GM21360 (cell line): Measurements from ENCODE around the gene TIMP2.

Source experiments
- ATAC-seq: cut with Tn5 transposase; IDR thresholded peaks from one replicate; pipeline ENCODE4 v1.9.1; 2021; ENCODE audit warnings: mild to moderate bottlenecking, moderate library complexity; ENCODE audit not compliant: unreplicated experiment

The TIMP2 gene

DNA sequence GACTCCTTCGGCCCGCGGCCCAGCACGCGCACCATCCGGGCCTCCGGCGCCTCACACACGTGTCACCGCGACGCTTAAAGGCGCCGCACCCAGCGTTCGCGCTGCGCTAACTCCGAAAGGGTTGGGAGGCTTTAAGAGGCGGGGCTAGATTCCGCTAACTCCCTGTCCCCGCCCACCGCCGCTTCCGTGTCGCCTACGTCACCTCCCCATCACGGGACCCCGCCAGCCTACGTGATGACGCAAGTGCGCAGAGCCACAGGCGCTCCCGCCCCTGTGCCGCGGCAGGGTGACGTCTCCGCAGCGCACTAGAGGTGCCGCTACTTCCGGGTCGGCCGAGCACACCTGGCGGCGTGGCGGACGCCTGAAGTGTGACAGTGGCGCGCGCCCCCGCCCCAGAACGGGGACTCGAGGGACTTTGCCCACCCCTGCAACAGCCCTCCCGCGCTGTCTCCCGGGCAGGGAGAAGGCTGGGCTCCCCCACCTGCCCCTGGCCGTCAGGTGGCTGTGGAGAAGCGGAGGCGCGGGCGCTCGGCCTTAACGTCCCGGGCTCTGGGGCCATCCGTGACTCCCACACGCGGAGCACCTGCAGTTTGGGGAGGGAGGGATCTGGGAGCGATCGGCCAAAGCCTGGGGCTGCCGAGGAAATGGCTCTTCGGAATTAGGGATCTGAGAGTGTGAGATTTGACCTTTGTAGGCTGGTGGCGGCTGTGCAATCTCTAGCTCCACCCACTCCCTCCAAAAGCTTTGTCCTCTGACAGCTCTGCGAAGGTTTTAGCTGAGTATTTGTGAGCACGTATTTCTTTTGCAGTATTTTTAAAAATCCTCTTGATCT is 84.2 kb downstream of the TIMP2 start, which contains the start of gene USP36:
TSS of gene USP36 (minus strand) at position 35 of the 832 bp plus-strand sequence. CDS start 4,451 bp downstream, outside the sequence.
- peak; percentile 79 for ATAC-seq

DNA sequence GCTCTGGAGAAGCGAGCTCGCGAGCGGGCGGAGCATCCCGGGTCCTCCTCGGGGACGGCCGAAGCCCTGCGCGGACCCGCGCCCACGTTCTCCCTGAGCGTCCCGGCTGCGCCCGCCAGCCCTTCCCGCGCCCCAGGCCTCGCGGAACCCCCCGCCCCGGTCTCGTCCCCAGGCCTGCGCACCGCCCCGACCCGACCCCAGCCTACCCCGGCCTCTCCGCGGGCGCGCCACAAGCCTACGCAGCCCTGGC is 84.7 kb downstream of the TIMP2 start:
- no peak for ATAC-seq

DNA sequence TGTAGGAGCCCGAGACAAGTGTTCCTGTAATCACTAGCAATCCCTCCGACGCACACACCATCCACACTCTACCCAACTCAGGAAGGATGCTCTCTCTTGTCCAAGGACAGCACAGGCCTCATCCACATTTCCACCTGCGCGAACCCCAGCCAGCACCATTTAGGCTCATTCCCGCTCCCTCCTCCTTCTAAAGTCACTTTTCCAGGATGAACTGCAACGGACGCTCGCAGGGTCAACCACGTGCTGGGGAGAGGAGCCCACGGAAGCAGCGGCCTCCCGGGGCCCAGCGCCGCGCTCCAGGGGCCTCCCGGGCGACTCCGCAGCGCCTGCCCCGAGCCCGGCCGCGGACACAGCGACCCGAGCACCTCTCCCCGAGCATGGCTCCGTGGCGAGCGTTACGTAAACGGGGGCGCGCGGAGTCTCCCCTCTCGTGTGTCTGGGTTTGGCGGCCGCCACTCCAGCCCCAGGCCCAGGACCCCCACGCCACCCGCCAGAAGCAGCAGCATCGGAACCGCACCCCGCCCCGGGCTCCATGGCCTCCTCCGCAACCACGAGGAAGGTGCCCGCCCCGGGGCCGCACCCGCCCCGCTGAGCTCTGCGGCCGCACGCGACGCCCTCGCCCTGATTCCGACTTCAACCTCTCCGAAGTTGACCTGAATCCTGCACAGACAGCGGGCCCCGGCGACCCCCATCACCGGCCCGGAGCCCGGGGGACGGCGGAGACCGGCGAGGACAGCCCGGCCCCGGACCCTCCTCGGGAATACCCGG is 85.2 kb downstream of the TIMP2 start:
- peak; percentile 23 for ATAC-seq

DNA sequence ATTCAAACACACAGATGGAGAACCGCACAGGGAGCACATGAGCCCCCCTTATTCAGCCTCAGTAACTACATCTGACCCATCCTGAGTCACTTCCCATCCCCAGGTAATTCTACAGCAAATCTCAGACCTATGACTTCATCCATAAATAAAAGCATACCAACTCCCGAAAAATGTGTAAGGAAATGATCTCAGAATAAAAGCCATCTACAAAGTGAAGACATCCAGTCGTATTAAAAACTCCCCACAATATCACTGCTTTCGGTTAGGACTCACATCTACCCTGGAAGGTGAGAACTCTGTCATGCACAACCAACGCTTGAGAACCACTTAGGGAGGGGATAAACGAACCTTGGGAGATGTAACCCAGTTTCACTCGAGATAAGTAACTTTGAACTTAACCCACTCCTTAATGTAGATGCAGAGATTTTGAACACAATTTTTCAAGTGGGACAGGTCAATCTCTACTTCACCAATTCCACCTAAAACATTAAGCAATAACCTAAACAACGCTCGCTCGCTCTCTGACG is 85.9 kb downstream of the TIMP2 start:
- no peak for ATAC-seq

DNA sequence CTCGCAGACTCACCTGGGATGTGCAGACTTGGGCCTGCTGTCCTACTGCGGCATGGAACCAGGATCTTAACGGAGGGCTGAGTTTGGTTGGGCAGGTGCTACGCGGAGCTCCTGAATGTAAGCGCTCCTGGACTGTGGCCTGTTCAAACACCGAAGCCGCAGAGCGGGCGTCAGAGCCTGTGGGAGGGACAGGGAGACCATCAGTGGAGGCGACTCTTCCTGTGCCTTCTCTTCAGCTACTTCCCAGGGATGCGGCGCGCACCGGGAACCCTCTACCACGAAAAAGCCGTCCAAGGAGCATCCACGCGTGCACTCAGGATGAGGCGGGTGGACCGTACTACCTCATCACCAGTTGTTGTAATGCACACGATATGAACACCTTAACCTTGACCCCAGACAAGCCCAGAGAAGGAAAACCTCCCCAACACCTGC is 86.6 kb downstream of the TIMP2 start:
- no peak for ATAC-seq

GRCh38 chr17:78836420-78837021 is 88.7 kb downstream of the TIMP2 start:
- no peak for ATAC-seq

DNA sequence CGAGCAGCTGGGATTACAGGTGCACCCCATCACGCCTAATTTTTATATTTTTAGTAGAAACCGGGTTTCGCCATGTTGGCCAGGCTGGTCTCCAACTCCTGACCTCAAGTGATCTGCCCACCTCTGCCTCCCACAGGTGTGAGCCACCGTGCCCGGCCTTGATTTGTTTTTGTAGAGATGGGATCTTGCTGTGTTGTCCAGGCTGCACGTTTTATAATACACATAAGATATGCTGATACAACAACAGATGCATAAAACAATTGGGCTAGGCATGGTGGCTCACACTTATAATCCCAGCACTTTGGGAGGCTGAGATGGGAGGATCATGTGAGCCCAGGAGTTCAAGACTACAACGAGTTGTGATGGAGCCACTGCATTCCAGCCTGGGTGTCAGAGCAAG is 90.6 kb downstream of the TIMP2 start:
- ATAC-seq: no peak

DNA sequence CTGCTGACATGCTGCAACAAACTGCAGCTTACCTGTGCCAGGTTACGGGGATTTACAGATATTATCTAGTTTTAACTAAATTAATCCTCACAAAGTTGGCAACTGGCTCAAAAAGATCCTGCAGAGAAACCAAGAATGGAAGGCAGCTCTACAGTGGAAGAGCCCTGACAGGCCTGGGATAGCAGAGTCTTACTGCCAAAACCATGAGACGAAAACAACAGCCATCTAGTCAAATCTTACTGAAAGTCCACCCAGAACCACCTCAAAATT is 92.7 kb downstream of the TIMP2 start:
- ATAC-seq: no peak

GRCh38 chr17:78831688-78832540 is 93.3 kb downstream of the TIMP2 start:
- no peak for ATAC-seq

DNA sequence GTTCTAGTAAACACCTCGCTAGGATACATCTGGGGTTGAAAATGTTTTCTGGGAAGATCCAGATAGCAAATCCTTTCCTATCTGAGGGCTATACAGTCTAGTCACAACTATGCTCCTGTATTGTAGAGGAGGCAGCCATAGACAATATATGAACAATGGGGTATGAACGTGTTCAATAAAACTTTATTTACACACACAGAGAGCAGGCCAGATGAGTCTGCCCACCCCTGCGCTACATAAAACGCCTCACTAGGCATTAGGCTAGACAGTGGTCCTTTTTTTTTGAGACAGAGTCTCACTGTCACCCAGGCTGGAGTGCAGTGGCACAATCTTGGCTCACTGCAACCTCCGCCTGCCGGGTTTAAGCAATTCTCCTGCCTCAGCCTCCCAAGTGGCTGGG is 95.7 kb downstream of the TIMP2 start:
- ATAC-seq: no peak

DNA sequence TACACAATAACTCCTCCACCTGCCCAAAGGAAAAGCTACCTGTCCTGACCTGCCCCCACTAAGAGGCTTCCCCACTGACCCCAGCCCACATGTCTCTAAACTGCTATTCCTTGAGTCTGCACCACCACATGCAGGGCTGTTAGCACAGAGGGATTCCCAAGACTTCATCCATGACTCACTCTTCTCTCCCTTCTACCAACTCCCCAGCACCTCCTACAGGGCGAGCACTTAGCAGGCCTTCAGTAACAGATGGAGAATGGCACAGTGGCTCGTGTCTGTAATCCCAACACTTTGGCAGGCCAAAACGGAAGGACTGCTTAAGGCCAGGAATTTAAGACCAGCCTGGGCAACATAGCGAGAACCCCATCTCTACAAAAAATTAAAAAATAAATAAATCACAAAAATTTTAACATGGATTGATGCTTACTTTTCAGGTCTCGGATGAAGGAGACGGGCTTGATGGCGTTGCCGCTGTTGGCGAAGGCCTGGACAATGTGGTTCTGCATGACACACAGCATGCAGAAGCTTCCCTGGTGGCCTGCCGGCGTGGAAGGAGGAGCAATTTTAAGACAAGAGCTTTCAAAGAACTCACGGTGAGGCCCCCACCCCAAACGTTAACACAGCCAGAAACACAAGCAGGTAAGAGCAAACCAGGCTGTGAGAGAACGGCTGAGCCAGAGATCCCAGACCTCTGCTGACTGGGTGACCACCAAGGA is 96.6 kb downstream of the TIMP2 start:
- ATAC-seq: no peak

GRCh38 chr17:78826836-78827509 is 98.2 kb downstream of the TIMP2 start:
- ATAC-seq: no peak

DNA sequence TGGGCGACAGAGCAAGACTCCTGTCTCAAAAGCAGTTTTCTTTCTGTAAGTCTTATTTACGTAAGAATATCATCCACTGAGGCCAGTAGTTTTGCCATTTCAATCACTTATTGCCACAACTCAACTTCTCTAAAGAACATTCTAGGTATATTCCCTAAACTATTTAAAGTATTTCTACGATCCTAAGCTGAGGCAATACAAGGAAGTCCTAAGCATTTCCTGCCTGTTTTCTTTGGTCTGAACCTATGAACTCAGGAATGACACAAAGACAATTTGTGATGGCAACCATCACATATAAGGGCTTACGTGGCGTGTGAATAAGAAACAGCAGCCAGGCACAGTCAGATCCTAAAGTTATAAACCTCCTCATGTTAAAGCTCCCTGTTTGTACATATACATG is 98.8 kb downstream of the TIMP2 start:
- ATAC-seq: no peak

DNA sequence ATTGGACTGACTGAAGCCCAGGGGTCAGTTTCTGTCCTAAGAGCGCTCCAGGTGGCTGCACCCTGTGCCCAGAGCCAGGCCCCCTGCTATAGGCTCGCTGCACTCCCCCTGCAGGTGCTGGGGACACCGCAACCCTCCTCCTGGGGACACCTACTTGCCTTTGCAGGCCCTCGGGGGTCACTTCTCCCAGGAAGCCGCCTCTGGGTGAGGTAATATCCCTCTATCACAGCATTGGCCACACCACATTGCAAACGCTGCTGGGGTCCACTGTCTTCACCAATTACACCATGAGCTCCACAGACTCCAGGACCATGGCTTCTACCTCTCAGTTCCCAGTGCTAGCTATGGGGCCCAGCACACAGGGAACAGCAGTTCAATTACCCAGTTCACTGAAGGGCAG is 99.5 kb downstream of the TIMP2 start:
- no peak for ATAC-seq

GRCh38 chr17:78824240-78824639 is 100.9 kb downstream of the TIMP2 start:
- no peak for ATAC-seq

- no peak for ATAC-seq
These were observed 101.7 kb downstream of the TIMP2 start for GRCh38 chr17:78823282-78824046.

- no peak for ATAC-seq
These were observed 102.6 kb downstream of the TIMP2 start for GRCh38 chr17:78822552-78822951.

DNA sequence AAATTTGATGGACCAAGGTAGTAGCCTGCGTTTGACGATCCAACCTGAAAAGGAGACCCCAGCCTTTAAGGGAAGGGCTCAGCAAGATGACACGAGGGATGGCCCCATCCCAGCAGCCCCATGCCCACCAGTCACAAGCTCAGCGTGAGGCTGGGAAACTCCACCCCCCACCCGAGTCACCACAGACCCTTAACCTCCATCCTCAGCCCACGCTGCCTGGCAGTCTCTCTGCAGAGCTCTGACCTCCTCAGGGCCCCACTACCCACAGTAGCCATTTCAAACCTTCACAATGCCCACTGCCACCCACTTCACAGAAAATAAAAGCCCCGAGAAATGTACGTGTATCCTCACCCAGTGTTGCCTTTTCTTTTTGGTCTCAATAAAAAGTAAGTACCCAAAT is 103.2 kb downstream of the TIMP2 start:
- ATAC-seq: no peak

DNA sequence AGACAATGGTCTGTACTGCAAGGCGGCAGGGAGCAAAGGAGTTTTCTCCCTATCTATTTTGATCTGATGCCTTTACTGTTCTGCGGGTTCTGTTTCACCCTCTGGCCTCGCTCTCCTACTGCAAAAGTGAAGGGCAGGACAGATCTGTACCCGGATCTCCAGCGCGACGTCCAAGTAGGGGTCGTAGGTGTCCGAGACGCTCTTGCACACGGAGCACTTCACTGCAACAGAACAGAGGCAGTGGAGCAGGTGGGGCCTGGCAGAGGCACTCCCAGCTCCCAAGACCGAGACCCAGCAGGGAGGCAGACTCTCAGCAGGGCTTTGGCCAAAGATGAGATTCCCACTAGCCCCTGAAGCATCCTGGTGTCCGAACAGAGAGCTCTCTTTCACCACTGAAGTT is 104.3 kb downstream of the TIMP2 start:
- ATAC-seq: no peak
